Measurements from ENCODE around the gene PRDM5. TPM values are rescaled to one million over a fixed set of nuclear protein-coding genes. Genes with fewer than 3 reads are reported as not detected.

Gene PRDM5
- total RNA-seq, 5 donors from 2014 or later (not counting 1 experiment from before 2014, with no cell fraction given) = 0.47 to 1.4 (median 0.86) TPM; not detected in 1

- no peak overlapping the region for H3K4me3 ChIP-seq (ENCODE audit: control insufficient read depth in 1 of 2, extremely low read depth in 1 of 2, low read length in 1 of 2)
- ATAC-seq (replicated peaks in 1 of 4) (no peak), DNase-seq (no peak)
- no peaks in the 10 kb centered on the region for H3K9me3 ChIP-seq
- Mint-ChIP-seq H3K27me3 (no peaks in the 10 kb centered on the region), H3K4me1 (no peaks in the 10 kb centered on the region), H3K27ac (no peak overlapping the region), H3K36me3 (no peaks in the 10 kb centered on the region), H3K9me3 (no peaks in the 10 kb centered on the region), H3K4me3 (no peak overlapping the region)
- no peaks in the 10 kb centered on the region for H3K27me3 ChIP-seq (replicated peaks in 1 of 2; ENCODE audit: control insufficient read depth in 2 of 2, extremely low read depth in 1 of 2, insufficient read depth in 2 of 2, low read length in 1 of 2)
- H3K27ac ChIP-seq (ENCODE audit: low read length) = no peak overlapping the region
- H3K4me1 ChIP-seq (ENCODE audit: control insufficient read depth in 1 of 2, extremely low read depth in 1 of 2, insufficient read depth in 2 of 2, low read length in 2 of 2) = no peaks in the 10 kb centered on the region
- CTCF ChIA-PET = no interaction called here
- POLR2A ChIA-PET = interaction anchor here in 1 of 2 donors (0.6 kb wide), 1 partner anchor 166 kb away, joined by 3 read pairs; no protein-coding TSS in a partner anchor
- no peaks in the 10 kb centered on the region for H3K36me3 ChIP-seq (ENCODE audit: control insufficient read depth in 2 of 2, extremely low read depth in 1 of 2, insufficient read depth in 1 of 2, low read length in 1 of 2)
Observed at GRCh38 chr4:120867506-120867905, 55.0 kb downstream of the PRDM5 start.

- DNase-seq = no peak
- Histone ChIP-seq H3K27ac (ENCODE audit: low read length) (no peak overlapping the region), H3K4me3 (ENCODE audit: control insufficient read depth in 1 of 2, extremely low read depth in 1 of 2, low read length in 1 of 2) (no peak overlapping the region), H3K9me3 (no peaks in the 10 kb centered on the region), H3K4me1 (ENCODE audit: control insufficient read depth in 1 of 2, extremely low read depth in 1 of 2, insufficient read depth in 2 of 2, low read length in 2 of 2) (no peaks in the 10 kb centered on the region), H3K36me3 (ENCODE audit: control insufficient read depth in 2 of 2, extremely low read depth in 1 of 2, insufficient read depth in 1 of 2, low read length in 1 of 2) (no peaks in the 10 kb centered on the region), H3K27me3 (replicated peaks in 1 of 2; ENCODE audit: control insufficient read depth in 2 of 2, extremely low read depth in 1 of 2, insufficient read depth in 2 of 2, low read length in 1 of 2) (no peaks in the 10 kb centered on the region)
- ChIA-PET POLR2A (no interaction called here), CTCF (no interaction called here)
- H3K9me3 Mint-ChIP-seq = no peaks in the 10 kb centered on the region
- no peak overlapping the region for H3K4me3 Mint-ChIP-seq
- no peak overlapping the region for H3K27ac Mint-ChIP-seq
- no peaks in the 10 kb centered on the region for H3K4me1 Mint-ChIP-seq
- H3K27me3 Mint-ChIP-seq = peaks cover 1 to 5% of the 10 kb centered on the region in 2 donors
- H3K36me3 Mint-ChIP-seq = no peaks in the 10 kb centered on the region
- no peak for ATAC-seq (replicated peaks in 1 of 4)
- WGBS (ENCODE audit: insufficient coverage) = 79% methylated on average over 1 of the region's 1 CpG
Observed at GRCh38 chr4:120865985-120866384, 56.5 kb downstream of the PRDM5 start.

DNA sequence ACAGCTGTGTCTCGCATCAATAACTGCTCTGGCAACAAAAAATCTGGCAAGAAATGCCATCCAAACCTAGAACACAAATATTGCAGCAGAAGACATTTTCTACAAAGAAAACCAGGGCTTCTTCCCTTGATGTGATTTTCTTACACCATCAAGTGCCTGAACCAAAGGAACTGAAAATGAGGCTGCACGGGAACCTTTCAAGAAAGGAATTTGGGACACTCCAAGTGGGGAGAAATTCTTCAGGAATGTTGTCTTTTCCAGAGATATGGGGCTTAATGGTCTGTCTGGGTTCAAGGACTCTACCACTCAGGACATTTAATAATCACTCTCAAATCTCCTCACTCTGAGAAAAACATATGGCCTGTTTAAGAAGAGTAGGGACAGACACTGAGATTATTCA is 57.6 kb downstream of the PRDM5 start:
- 67% methylated on average over 1 of the region's 2 CpGs for WGBS (ENCODE audit: insufficient coverage)
- ATAC-seq (replicated peaks in 1 of 4) = no peak
- H3K27me3 ChIP-seq (replicated peaks in 1 of 2; ENCODE audit: control insufficient read depth in 2 of 2, extremely low read depth in 1 of 2, insufficient read depth in 2 of 2, low read length in 1 of 2) = no peaks in the 10 kb centered on the region
- Mint-ChIP-seq H3K27me3 (peaks cover 1 to 5% of the 10 kb centered on the region in 2 donors), H3K4me1 (no peaks in the 10 kb centered on the region), H3K9me3 (no peaks in the 10 kb centered on the region), H3K36me3 (no peaks in the 10 kb centered on the region), H3K27ac (no peak overlapping the region), H3K4me3 (no peak overlapping the region)
- ChIA-PET CTCF (no interaction called here), POLR2A (no interaction called here)
- no peak overlapping the region for H3K27ac ChIP-seq (ENCODE audit: low read length)
- DNase-seq = no peak
- H3K9me3 ChIP-seq = no peaks in the 10 kb centered on the region
- no peak overlapping the region for H3K4me3 ChIP-seq (ENCODE audit: control insufficient read depth in 1 of 2, extremely low read depth in 1 of 2, low read length in 1 of 2)
- H3K4me1 ChIP-seq (ENCODE audit: control insufficient read depth in 1 of 2, extremely low read depth in 1 of 2, insufficient read depth in 2 of 2, low read length in 2 of 2) = no peaks in the 10 kb centered on the region
- H3K36me3 ChIP-seq (ENCODE audit: control insufficient read depth in 2 of 2, extremely low read depth in 1 of 2, insufficient read depth in 1 of 2, low read length in 1 of 2) = no peaks in the 10 kb centered on the region

- H3K4me3 Mint-ChIP-seq = no peak overlapping the region
- ATAC-seq (replicated peaks in 1 of 4) = no peak
- no peak overlapping the region for H3K27ac Mint-ChIP-seq
- H3K27me3 ChIP-seq (replicated peaks in 1 of 2; ENCODE audit: control insufficient read depth in 2 of 2, extremely low read depth in 1 of 2, insufficient read depth in 2 of 2, low read length in 1 of 2) = no peaks in the 10 kb centered on the region
- no peaks in the 10 kb centered on the region for H3K9me3 Mint-ChIP-seq
- H3K27me3 Mint-ChIP-seq = peaks cover 1 to 5% of the 10 kb centered on the region in 2 donors
- no peak overlapping the region for H3K27ac ChIP-seq (ENCODE audit: low read length)
- no peaks in the 10 kb centered on the region for H3K4me1 ChIP-seq (ENCODE audit: control insufficient read depth in 1 of 2, extremely low read depth in 1 of 2, insufficient read depth in 2 of 2, low read length in 2 of 2)
- no peaks in the 10 kb centered on the region for H3K9me3 ChIP-seq
- POLR2A ChIA-PET = no interaction called here
- H3K4me3 ChIP-seq (ENCODE audit: control insufficient read depth in 1 of 2, extremely low read depth in 1 of 2, low read length in 1 of 2) = no peak overlapping the region
- DNase-seq = no peak
- H3K36me3 ChIP-seq (ENCODE audit: control insufficient read depth in 2 of 2, extremely low read depth in 1 of 2, insufficient read depth in 1 of 2, low read length in 1 of 2) = no peaks in the 10 kb centered on the region
- whole genome bisulfite sequencing (ENCODE audit: insufficient coverage) = 70% methylated on average over 1 of the region's 2 CpGs
- H3K36me3 Mint-ChIP-seq = no peaks in the 10 kb centered on the region
- CTCF ChIA-PET = no interaction called here
- peaks cover 0 to 2% (median 0%) of the 10 kb centered on the region in 3 donors for H3K4me1 Mint-ChIP-seq
Observed at GRCh38 chr4:120862432-120862831, 60.1 kb downstream of the PRDM5 start.

DNA sequence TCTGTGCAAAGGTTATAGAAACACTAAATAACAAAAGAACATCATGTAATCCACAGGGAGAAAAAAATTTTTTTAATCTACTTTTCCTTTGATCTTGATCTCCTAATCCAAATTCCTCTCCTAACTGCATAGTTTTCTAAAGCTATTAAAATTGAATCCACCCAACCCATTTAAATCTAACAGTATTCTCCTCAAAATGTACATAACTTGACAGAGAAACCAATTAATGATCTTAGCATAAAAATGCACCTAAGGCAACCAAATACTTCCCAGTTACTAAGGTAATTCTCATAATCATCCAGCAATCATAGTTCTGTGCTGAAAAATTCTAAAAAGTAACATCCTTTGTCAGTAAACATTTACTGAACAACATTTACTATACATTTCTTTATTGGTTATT is 60.7 kb downstream of the PRDM5 start:
- Histone ChIP-seq H3K9me3 (no peaks in the 10 kb centered on the region), H3K4me1 (ENCODE audit: control insufficient read depth in 1 of 2, extremely low read depth in 1 of 2, insufficient read depth in 2 of 2, low read length in 2 of 2) (no peaks in the 10 kb centered on the region), H3K27me3 (replicated peaks in 1 of 2; ENCODE audit: control insufficient read depth in 2 of 2, extremely low read depth in 1 of 2, insufficient read depth in 2 of 2, low read length in 1 of 2) (no peaks in the 10 kb centered on the region), H3K4me3 (ENCODE audit: control insufficient read depth in 1 of 2, extremely low read depth in 1 of 2, low read length in 1 of 2) (no peak overlapping the region), H3K27ac (ENCODE audit: low read length) (no peak overlapping the region), H3K36me3 (ENCODE audit: control insufficient read depth in 2 of 2, extremely low read depth in 1 of 2, insufficient read depth in 1 of 2, low read length in 1 of 2) (no peaks in the 10 kb centered on the region)
- ChIA-PET CTCF (no interaction called here), POLR2A (interaction anchor here in 1 of 2 donors (0.7 kb wide), 1 partner anchor 205 kb away, joined by 6 read pairs; no protein-coding TSS in a partner anchor)
- Mint-ChIP-seq H3K36me3 (no peaks in the 10 kb centered on the region), H3K9me3 (no peaks in the 10 kb centered on the region), H3K4me1 (peaks cover 0 to 5% (median 0%) of the 10 kb centered on the region in 3 donors), H3K27me3 (peaks cover 1 to 5% of the 10 kb centered on the region in 2 donors), H3K27ac (no peak overlapping the region), H3K4me3 (no peak overlapping the region)
- ATAC-seq (replicated peaks in 1 of 4) (no peak), DNase-seq (no peak)

- Histone ChIP-seq H3K27ac (ENCODE audit: low read length) (no peak overlapping the region), H3K9me3 (no peaks in the 10 kb centered on the region), H3K36me3 (ENCODE audit: control insufficient read depth in 2 of 2, extremely low read depth in 1 of 2, insufficient read depth in 1 of 2, low read length in 1 of 2) (no peaks in the 10 kb centered on the region), H3K27me3 (replicated peaks in 1 of 2; ENCODE audit: control insufficient read depth in 2 of 2, extremely low read depth in 1 of 2, insufficient read depth in 2 of 2, low read length in 1 of 2) (no peaks in the 10 kb centered on the region), H3K4me1 (ENCODE audit: control insufficient read depth in 1 of 2, extremely low read depth in 1 of 2, insufficient read depth in 2 of 2, low read length in 2 of 2) (peaks cover 0 to 2% of the 10 kb centered on the region in 2 experiments), H3K4me3 (ENCODE audit: control insufficient read depth in 1 of 2, extremely low read depth in 1 of 2, low read length in 1 of 2) (no peak overlapping the region)
- ATAC-seq (replicated peaks in 1 of 4) (no peak), DNase-seq (no peak)
- ChIA-PET POLR2A (no interaction called here), CTCF (no interaction called here)
- H3K9me3 Mint-ChIP-seq = no peaks in the 10 kb centered on the region
- no peak overlapping the region for H3K4me3 Mint-ChIP-seq
- WGBS (ENCODE audit: insufficient coverage) = 0% methylated on average over 1 of the region's 3 CpGs
- peaks cover 1 to 5% of the 10 kb centered on the region in 2 donors for H3K27me3 Mint-ChIP-seq
- H3K4me1 Mint-ChIP-seq = peaks cover 2 to 11% (median 4%) of the 10 kb centered on the region in 3 donors
- H3K27ac Mint-ChIP-seq = no peak overlapping the region
- no peaks in the 10 kb centered on the region for H3K36me3 Mint-ChIP-seq
Observed at GRCh38 chr4:120858776-120859175, 63.8 kb downstream of the PRDM5 start.

DNA sequence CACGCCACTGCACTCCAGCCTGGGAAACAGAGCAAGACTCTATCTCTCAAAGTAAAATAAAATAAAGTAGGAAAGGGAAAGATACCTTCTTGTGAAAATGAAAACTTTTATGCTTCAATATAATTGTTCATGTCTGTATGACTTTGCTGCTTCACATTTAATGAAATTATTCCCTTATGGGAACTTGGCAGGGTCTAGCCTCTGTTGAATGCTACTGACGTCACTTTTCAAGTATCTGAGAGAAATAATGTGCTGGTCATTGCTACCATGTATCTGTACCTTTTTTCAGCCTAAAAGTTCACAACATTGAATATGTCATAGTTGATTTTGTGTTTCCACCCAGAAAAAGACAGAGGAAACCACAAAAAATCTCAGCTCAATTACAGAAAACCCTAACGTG is 65.2 kb downstream of the PRDM5 start:
- H3K9me3 Mint-ChIP-seq = no peaks in the 10 kb centered on the region
- Histone ChIP-seq H3K36me3 (ENCODE audit: control insufficient read depth in 2 of 2, extremely low read depth in 1 of 2, insufficient read depth in 1 of 2, low read length in 1 of 2) (no peaks in the 10 kb centered on the region), H3K9me3 (no peaks in the 10 kb centered on the region), H3K27ac (ENCODE audit: low read length) (no peak overlapping the region), H3K4me1 (ENCODE audit: control insufficient read depth in 1 of 2, extremely low read depth in 1 of 2, insufficient read depth in 2 of 2, low read length in 2 of 2) (peaks cover 0 to 2% of the 10 kb centered on the region in 2 experiments), H3K27me3 (replicated peaks in 1 of 2; ENCODE audit: control insufficient read depth in 2 of 2, extremely low read depth in 1 of 2, insufficient read depth in 2 of 2, low read length in 1 of 2) (no peaks in the 10 kb centered on the region), H3K4me3 (ENCODE audit: control insufficient read depth in 1 of 2, extremely low read depth in 1 of 2, low read length in 1 of 2) (no peak overlapping the region)
- no peaks in the 10 kb centered on the region for H3K36me3 Mint-ChIP-seq
- no peak overlapping the region for H3K27ac Mint-ChIP-seq
- WGBS (ENCODE audit: insufficient coverage) = no CpG with 5 or more reads among the region's 3 CpGs
- no peak for DNase-seq
- H3K4me1 Mint-ChIP-seq = peaks cover 2 to 11% (median 4%) of the 10 kb centered on the region in 3 donors
- POLR2A ChIA-PET = no interaction called here
- no peak overlapping the region for H3K4me3 Mint-ChIP-seq
- ATAC-seq (replicated peaks in 1 of 4) = no peak
- CTCF ChIA-PET = no interaction called here
- peaks cover 1 to 5% of the 10 kb centered on the region in 2 donors for H3K27me3 Mint-ChIP-seq

All from T-cell (primary cell).